ENCODE measurements around the gene ASIC3. TPM values are rescaled to one million over a fixed set of nuclear protein-coding genes. Genes with fewer than 3 reads are reported as not detected.

ASIC3 gene
- total and polyA plus RNA-seq, 2 of the 8 experiments (the other 6 are each of a cell fraction or from before 2014, with no cell fraction given), result 1.6 to 1.9 TPM

GRCh38 chr7:151076863-151077704, 28.8 kb downstream of the ASIC3 start (continued):
- peak in 2 of 3 experiments; percentile 55 to 70; a peak in 3 of 4 replicates for TF ChIP-seq CTCF (IDR thresholded peaks at IDR 0.05; ENCODE audit: control extremely low read depth in 1 of 3, insufficient read depth in 1 of 3, low read depth in 1 of 3, low read length in 3 of 3)
- no peak for TF ChIP-seq CEBPB (IDR thresholded peaks at IDR 0.05; ENCODE audit: low read depth, low read length)
- no peak for TF ChIP-seq FOSL1 (IDR thresholded peaks at IDR 0.05; ENCODE audit: insufficient read depth, low read depth, low read length)
